ENCODE results near the gene CCDC124.
A peak's percentile ranks its signal among the peaks of the same experiment; 100 is the strongest.

CCDC124 gene

DNA sequence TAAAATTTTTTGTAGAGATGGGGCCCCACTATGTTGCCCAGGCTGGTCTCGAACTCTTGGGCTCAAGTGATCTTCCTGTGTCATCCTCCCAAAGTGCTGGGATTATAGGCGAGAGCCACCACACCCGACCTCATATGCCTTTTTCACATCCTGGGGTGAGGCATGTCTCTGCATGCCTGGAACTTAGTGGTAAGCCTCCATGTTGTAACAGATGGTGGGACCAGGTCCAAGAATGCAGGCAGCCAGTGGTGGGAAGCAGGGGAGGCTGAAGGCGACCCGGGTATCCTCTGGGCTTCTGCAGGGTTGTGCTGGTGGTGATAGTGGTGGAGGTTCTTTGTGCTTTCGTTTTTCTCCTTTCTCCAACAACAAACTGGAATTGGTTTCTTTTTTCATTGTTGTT is 30.1 kb upstream of the CCDC124 start:
- H4K20me1 ChIP-seq (ENCODE audit: insufficient read depth, low read length): no peaks in the 10 kb centered on the region
- no peak overlapping the region for H3K4me2 ChIP-seq (ENCODE audit: insufficient read depth, low read length)
- no peaks in the 10 kb centered on the region for H3K9me3 ChIP-seq (ENCODE audit: insufficient read depth, low read length, severe bottlenecking)
- ATAC-seq (ENCODE audit: insufficient read depth, low read depth) (no peak), DNase-seq (peak; percentile 26)
- H3K79me2 ChIP-seq (ENCODE audit: insufficient read depth, low read length): no peaks in the 10 kb centered on the region
- H3K36me3 ChIP-seq (ENCODE audit: insufficient read depth, low read length): no peaks in the 10 kb centered on the region
- no peak for TF ChIP-seq EZH2 (IDR thresholded peaks at IDR 0.05; ENCODE audit: borderline replicate concordance, low read depth, low read length, severe bottlenecking)
- TF ChIP-seq, protein P1, sequence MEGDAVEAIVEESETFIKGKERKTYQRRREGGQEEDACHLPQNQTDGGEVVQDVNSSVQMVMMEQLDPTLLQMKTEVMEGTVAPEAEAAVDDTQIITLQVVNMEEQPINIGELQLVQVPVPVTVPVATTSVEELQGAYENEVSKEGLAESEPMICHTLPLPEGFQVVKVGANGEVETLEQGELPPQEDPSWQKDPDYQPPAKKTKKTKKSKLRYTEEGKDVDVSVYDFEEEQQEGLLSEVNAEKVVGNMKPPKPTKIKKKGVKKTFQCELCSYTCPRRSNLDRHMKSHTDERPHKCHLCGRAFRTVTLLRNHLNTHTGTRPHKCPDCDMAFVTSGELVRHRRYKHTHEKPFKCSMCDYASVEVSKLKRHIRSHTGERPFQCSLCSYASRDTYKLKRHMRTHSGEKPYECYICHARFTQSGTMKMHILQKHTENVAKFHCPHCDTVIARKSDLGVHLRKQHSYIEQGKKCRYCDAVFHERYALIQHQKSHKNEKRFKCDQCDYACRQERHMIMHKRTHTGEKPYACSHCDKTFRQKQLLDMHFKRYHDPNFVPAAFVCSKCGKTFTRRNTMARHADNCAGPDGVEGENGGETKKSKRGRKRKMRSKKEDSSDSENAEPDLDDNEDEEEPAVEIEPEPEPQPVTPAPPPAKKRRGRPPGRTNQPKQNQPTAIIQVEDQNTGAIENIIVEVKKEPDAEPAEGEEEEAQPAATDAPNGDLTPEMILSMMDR (IDR thresholded peaks at IDR 0.05; ENCODE audit: borderline replicate concordance, extremely low read depth, low read length, poor library complexity, severe bottlenecking): no peak
- H3K9ac ChIP-seq (ENCODE audit: low read depth, low read length): no peak overlapping the region
- H3K4me1 ChIP-seq (ENCODE audit: insufficient read depth, low read length): no peaks in the 10 kb centered on the region
- no peak overlapping the region for H3K27ac ChIP-seq (ENCODE audit: low read length)
- H3K4me3 ChIP-seq (ENCODE audit: low read depth in 1 of 2, low read length in 2 of 2): no peak overlapping the region
- no peak overlapping the region for H2AFZ ChIP-seq (ENCODE audit: low read depth, low read length)
- no peaks in the 10 kb centered on the region for H3K27me3 ChIP-seq (ENCODE audit: insufficient read depth, low read length, poor library complexity)

DNA sequence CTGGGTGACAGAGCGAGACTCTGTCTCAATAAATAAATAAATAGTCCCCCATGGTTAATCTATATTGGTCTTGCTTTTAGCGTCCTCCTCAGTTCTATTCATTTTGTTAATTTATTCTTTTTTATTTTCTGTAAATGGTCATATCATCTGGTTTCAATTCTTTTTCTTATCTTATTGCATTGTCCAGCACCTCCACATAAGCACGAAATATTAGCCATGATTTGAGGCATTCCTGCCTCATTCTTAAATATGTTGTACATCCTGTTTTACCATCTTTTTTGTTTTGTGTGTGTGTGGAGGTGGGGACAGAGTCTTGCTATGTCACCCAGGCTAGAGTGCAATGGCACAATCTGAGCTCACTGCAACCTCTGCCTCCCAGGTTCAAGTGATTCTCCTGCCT is 24.6 kb upstream of the CCDC124 start:
- DNase-seq (no peak), ATAC-seq (ENCODE audit: insufficient read depth, low read depth) (no peak)
- TF ChIP-seq, protein P1 (IDR thresholded peaks at IDR 0.05; ENCODE audit: borderline replicate concordance, extremely low read depth, low read length, poor library complexity, severe bottlenecking): no peak
- TF ChIP-seq EZH2 (IDR thresholded peaks at IDR 0.05; ENCODE audit: borderline replicate concordance, low read depth, low read length, severe bottlenecking): no peak
- Histone ChIP-seq H3K36me3 (ENCODE audit: insufficient read depth, low read length) (no peaks in the 10 kb centered on the region), H4K20me1 (ENCODE audit: insufficient read depth, low read length) (no peaks in the 10 kb centered on the region), H3K4me2 (ENCODE audit: insufficient read depth, low read length) (no peak overlapping the region), H3K9ac (ENCODE audit: low read depth, low read length) (no peak overlapping the region), H3K4me1 (ENCODE audit: insufficient read depth, low read length) (no peaks in the 10 kb centered on the region), H3K27ac (ENCODE audit: low read length) (no peak overlapping the region), H3K79me2 (ENCODE audit: insufficient read depth, low read length) (no peaks in the 10 kb centered on the region), H3K4me3 (ENCODE audit: low read depth in 1 of 2, low read length in 2 of 2) (no peak overlapping the region), H2AFZ (ENCODE audit: low read depth, low read length) (no peak overlapping the region), H3K9me3 (ENCODE audit: insufficient read depth, low read length, severe bottlenecking) (peaks cover 9% of the 10 kb centered on the region), H3K27me3 (ENCODE audit: insufficient read depth, low read length, poor library complexity) (no peaks in the 10 kb centered on the region)

DNA sequence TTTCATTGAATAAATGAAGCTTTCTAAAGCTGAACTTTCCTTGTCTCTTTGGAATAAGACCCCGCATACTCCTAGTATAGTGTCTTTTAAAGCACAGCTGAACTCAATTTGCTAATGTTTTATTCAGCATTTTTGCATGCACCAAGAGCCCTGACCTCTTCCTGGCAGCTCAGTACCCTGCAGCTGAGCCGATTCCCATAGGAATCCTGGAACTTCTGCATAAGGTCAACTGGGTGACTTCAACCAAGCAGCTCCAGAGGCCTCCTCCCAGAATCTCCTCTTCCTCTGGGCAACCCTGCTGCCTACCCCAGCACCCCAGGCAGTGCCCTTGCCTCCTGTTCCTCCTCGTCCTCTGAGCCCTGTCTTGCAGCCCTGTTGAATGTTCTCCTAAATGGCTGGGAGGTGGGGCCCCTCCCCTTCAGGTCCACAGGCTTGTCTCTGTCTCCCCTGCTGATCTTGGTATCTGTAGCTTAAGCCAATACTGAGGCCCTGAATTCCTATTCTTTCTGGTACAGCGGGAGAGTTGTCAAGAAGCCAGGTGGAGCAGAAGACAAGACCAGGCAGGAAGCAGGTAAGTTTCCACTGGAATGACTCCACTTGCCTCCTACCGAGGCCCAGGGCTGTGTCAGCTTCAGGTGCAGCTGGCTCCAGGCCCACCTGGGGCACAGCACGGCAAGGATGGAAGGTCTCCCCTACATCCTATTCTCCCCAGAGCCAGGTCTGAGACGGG is 23.6 kb upstream of the CCDC124 start:
- Histone ChIP-seq H3K36me3 (ENCODE audit: insufficient read depth, low read length) (no peaks in the 10 kb centered on the region), H3K79me2 (ENCODE audit: insufficient read depth, low read length) (no peaks in the 10 kb centered on the region), H2AFZ (ENCODE audit: low read depth, low read length) (no peak overlapping the region), H3K27ac (ENCODE audit: low read length) (no peak overlapping the region), H4K20me1 (ENCODE audit: insufficient read depth, low read length) (no peaks in the 10 kb centered on the region), H3K4me3 (ENCODE audit: low read depth in 1 of 2, low read length in 2 of 2) (no peak overlapping the region), H3K4me1 (ENCODE audit: insufficient read depth, low read length) (no peaks in the 10 kb centered on the region), H3K27me3 (ENCODE audit: insufficient read depth, low read length, poor library complexity) (no peaks in the 10 kb centered on the region), H3K9me3 (ENCODE audit: insufficient read depth, low read length, severe bottlenecking) (peaks cover 15% of the 10 kb centered on the region), H3K4me2 (ENCODE audit: insufficient read depth, low read length) (no peak overlapping the region), H3K9ac (ENCODE audit: low read depth, low read length) (no peak overlapping the region)
- TF ChIP-seq, protein P1 (IDR thresholded peaks at IDR 0.05; ENCODE audit: borderline replicate concordance, extremely low read depth, low read length, poor library complexity, severe bottlenecking): no peak
- no peak for TF ChIP-seq EZH2 (IDR thresholded peaks at IDR 0.05; ENCODE audit: borderline replicate concordance, low read depth, low read length, severe bottlenecking)
- ATAC-seq (ENCODE audit: insufficient read depth, low read depth) (no peak), DNase-seq (no peak)
